Medulla oblongata (tissue), 1 donor: Measurements from ENCODE around the gene ADIPOR2.

Experiments used
- DNase-seq: peaks from one replicate; pipeline ENCODE4 v3.0.0-alpha.2; 2015; ENCODE audit errors: extremely low spot score

Gene ADIPOR2, protein sequence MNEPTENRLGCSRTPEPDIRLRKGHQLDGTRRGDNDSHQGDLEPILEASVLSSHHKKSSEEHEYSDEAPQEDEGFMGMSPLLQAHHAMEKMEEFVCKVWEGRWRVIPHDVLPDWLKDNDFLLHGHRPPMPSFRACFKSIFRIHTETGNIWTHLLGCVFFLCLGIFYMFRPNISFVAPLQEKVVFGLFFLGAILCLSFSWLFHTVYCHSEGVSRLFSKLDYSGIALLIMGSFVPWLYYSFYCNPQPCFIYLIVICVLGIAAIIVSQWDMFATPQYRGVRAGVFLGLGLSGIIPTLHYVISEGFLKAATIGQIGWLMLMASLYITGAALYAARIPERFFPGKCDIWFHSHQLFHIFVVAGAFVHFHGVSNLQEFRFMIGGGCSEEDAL

DNA sequence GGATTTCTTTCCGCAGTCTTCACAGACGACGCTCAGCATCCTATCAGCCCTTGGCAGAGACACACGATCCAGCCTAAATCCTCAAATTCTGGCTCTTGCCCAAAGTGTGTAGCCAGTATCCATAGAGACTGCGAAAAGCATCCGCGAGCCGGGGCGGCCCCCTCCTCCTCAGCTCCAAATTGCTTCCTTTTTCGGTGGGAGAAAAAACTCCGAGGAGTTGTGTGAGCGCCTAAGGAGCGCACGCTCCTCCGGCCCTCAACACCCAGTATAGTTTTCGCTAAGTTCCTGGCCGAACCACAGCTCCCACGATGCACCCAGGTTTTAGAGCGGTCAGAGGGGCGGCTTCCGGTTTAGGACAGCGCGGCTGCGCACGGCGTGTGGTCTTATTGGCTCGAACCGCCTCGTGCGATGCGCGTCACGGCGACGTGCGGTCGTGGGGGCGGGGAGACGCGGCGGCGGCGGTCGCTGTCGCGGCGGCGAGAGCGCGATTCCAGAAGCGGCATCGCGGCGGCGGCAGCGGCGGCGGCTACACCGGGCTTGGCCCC lies at the start of gene ADIPOR2:
ADIPOR2 (plus strand) TSS at position 493 of the 545 bp plus-strand sequence. CDS start 63,274 bp downstream, outside the sequence.
- peak; percentile 97 for DNase-seq

DNA sequence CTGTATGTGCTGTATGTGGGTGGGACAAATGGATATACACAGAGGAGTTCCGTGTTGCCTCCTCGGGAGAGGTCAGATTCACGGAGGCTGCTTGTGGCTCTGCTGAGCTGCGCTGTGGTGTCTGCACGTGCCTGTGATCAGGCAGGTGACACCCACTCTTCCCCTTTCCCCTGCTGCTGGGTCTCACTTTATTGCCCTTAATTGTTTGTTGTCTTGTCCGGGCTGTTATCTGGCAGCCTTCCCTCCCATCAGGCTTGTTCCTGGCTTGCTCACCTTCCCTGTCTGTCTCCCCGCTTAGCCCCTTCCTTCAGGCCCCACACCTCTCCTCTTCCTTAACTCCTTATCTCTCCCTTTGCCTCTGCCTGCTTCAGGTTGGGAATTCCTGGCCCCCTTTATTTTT lies 48.4 kb upstream of the ADIPOR2 start:
- DNase-seq: no peak

DNA sequence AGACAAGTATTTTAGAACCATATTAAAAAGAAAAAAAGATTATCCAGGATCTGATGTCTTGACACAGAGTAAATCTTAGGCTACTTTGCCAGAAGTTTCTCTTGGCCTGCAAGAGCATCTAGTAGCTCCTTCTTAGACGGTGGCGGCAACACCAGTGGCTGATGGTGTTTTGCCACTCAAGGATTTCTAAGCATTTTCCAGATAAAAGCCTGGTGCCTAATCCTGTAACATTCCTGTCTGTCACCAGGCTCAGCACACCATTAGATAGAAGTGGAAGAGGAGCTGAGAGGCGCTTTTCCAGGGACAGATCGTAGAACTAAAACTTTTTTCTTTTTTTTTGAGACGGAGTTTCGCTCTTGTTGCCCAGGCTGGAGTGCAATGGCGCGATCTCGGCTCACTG lies 47.8 kb upstream of the ADIPOR2 start:
- no peak for DNase-seq

DNA sequence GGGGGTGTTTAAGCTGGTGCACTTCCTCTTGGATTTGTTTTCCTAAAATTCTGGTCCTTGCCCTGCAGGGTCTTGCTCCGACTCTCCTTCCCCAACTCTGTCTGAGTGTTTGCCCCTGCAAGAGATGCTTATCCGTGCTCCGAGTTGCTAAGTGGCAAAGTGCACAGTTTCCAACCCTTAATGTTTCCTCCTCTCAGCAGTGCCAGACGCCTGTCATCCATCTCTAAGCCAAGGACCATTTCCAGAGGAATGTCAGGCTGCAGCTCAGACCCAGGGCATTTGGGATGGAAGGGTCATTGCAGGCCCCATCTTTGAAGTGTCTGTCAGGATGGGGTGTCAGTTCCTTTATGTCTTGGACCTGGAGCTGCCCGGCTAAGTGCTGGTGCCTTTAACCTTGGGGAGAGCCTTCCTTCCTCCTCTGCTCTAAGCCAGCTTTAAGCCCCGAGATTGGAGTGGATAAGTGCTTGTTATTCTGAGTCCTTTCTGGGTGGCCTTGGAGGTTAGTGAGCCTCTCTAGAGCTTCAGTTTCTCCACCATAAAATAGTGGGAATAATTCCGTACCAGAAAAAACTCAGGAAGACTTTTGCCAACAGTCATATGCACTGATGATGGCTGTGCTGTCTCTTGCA lies 46.9 kb upstream of the ADIPOR2 start:
- DNase-seq: no peak

DNA sequence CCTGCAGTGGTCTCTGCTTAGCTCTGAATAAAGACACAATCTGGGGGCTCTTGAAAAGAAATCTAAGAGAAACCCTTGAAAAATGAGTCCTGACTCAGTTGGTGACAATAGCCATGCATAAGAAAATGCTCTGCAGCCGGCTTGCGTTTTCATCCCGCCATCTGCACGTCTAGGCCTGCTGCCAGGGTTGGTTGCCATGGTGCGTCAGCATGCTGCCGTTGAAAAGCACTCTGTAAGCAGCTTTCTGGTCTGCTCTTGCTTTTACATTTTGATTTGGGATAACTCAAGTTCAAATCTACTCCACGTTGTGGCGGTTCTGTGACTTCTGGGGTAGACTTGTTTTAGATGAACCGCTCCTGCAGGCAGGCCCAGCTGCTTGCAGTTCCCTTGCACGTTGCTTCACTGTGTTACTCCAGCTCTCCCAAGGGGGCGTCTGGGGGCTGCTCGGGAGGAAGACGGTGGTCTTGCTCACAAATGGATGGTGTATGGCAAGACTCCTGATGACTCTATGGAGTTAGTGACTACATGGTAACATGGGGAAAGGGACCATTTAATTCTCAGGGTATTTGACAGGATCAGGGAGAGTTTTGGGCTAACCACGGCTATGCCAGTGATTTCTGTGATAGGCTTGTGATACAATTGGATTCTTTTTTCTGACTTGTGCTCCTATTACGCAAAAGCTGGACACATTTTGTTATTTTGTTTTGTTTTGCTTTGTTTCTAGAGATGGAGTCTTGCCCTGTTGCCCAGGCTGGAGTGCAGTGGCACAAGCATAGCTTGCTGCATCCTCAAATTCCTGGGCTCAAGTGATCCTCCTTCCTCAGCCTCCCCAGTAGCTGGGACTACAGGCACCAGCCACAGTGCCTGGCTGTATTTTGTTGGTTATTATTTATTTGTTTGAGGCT lies 46.1 kb upstream of the ADIPOR2 start:
- peak; percentile 94 for DNase-seq

DNA sequence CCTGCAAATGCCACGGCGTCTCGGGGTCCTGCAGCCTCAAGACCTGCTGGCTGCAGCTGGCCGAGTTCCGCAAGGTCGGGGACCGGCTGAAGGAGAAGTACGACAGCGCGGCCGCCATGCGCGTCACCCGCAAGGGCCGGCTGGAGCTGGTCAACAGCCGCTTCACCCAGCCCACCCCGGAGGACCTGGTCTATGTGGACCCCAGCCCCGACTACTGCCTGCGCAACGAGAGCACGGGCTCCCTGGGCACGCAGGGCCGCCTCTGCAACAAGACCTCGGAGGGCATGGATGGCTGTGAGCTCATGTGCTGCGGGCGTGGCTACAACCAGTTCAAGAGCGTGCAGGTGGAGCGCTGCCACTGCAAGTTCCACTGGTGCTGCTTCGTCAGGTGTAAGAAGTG lies 45.1 kb upstream of the ADIPOR2 start:
- DNase-seq: no peak

DNA sequence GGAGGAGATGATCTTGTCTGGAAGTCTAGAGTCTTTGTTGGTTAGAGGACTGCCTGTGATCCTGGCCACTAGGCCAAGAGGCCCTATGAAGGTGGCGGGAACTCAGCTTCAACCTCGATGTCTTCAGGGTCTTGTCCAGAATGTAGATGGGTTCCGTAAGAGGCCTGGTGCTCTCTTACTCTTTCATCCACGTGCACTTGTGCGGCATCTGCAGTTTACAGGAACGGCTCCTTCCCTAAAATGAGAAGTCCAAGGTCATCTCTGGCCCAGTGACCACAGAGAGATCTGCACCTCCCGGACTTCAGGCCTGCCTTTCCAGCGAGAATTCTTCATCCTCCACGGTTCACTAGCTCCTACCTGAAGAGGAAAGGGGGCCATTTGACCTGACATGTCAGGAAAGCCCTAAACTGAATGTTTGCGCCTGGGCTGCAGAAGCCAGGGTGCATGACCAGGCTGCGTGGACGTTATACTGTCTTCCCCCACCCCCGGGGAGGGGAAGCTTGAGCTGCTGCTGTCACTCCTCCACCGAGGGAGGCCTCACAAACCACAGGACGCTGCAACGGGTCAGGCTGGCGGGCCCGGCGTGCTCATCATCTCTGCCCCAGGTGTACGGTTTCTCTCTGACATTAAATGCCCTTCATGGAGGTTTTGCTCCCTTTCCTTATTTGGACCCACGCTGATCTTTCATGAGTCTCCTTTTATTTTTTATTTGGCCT lies 44.1 kb upstream of the ADIPOR2 start:
- DNase-seq: no peak

DNA sequence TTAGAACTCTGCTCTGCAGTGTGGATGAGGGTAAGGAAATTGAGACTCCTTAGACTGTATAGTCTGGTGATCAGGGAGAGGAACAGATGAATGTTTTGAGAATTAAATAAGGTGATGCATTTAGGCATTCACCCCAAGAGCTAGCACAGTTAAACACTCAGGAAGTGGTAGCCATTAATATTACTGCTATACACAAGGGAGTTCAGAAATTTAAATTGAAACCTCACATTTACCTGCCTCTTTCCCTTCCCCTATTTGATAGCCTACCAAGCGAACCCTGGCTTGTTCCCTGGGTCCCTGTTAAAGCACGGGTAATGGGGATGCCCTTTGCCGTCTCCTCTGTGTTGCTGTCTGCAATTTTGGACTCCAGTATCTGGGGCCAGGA lies 43.6 kb upstream of the ADIPOR2 start:
- DNase-seq: no peak

DNA sequence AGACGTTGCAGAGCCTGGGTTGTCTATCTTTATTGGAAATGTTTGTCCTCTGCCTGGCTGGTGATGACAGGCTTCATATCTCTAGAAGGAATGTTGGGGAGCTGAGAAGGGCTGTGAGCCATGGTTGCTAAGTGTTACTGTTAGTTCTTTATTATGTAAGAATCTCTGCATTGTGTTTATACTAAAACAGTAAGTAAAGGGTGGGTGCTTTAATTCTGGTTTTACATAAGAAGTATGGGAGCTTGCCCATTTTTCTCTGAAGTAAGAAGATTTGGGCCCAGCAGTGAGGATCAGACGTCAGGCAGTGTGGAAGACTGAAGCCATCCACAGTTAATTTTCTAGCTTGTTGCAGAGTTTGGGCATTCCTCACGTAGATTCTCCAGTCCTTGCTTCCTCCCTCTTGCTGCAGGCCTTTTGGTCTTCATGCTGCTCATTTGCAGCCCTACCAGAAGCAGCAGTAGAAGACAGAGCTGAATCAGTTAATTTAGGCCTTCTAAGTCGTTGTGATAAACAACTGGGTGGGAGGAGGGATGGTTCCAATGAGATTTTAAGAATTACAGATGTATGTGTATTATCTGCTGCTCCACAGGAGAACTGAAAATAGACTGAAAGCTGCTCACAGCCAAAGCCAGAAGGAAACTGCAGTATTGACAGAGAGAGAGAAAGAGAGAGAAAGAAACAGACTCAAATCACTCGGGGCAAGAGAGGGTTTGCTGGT lies 40.5 kb upstream of the ADIPOR2 start:
- no peak for DNase-seq

DNA sequence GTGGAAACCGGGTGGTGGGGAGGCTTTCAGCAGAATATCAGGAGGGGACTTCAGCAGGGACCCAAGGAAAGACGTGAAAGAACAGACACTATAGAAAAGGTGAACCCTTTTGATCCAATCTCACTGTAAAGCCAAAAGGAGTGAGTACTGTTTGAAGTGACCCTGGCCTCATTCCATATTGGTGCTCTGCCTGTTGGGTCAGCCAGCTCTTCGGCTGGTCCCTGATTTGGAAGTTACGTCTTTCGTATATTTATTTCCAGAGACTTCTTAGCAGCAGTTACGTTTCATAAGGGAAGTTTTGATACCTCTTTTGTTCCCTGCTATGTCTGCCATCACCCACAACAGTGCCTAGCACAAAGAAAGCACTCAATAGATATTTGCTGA lies 39.9 kb upstream of the ADIPOR2 start:
- DNase-seq: no peak

DNA sequence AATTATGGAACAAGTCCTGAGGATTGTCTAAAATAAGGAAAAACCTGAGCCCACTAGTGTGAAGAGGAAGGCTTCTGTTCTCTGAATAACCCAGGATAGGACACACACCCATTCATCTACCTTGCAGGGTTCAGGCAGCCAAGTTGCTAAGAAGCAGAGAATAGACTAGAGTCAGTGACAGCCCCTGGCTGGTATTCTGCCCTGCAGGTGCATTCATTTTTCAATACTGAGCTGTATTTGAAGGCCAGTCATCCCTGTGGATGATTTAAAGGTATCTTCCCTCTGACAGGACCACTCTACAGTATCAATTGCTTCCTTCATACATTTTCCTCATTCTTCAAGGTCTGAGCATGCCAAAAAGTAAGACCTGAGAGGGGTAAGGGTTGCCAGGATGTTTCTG lies 38.9 kb upstream of the ADIPOR2 start:
- no peak for DNase-seq

DNA sequence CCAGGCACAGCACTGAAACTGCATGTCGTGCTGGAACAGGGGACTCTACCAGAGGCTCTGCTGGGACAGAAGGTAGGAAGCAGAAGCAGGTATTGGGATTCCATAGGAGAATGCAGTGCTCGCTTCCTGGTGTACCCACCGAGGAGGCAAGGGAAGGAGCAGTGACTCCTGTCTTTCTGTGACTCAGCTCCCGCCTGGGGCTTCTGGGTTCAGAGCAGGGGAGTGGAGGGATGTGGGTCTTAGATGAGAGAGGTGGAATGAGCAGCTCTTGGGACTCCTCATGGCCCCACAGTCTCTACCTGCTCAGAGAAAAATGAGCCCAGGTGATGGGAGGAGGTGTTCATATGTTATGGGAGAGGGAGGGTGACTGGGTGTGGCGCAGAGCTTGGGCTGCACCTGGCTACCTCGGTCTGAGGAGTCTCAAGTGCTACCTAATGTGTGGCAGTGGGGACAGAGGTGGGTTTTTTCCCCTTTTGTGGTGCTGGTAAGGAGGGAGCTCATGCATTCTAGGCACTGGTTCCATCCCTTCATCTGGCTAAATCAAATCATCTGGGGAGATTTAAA lies 35.6 kb upstream of the ADIPOR2 start:
- no peak for DNase-seq

DNA sequence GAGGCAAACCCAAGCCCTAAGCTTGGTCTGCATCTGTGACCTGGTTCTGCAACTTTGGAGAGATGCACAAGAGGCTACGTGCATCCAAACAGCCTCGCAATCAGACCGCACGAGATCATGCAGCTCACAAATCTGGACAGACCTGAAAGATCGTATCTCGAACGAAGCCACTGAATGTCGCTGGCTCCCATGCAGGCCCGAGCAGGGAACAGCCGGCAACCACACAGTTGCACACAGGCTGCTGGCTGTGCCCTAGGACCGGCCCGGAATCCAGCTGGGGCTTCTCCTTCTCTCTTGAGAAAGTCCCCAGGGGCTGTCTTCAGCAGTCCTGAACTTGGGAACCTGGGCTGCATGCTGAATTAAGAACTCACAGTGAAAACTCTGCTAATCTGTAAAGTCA lies 34.0 kb upstream of the ADIPOR2 start:
- no peak for DNase-seq

DNA sequence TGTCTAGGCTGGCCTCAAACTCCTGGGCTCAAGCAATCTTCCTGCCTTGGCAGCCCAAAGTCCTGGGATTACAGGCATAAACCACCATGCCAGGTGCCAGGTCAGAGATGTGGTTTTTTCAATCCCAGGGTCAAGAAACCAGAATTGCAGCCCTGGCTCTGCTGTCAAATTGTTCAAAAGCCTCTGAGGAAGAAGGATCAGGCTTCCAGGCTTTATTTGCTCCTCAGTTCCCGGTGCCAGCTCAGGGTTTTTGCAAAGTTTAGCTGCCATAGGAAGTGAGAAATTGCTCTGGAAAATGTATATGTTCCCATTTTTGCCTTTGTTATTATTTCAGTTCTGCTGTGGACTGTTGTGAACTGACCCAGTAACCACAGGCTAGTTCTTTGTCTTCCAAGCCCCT lies 33.2 kb upstream of the ADIPOR2 start:
- DNase-seq: no peak

DNA sequence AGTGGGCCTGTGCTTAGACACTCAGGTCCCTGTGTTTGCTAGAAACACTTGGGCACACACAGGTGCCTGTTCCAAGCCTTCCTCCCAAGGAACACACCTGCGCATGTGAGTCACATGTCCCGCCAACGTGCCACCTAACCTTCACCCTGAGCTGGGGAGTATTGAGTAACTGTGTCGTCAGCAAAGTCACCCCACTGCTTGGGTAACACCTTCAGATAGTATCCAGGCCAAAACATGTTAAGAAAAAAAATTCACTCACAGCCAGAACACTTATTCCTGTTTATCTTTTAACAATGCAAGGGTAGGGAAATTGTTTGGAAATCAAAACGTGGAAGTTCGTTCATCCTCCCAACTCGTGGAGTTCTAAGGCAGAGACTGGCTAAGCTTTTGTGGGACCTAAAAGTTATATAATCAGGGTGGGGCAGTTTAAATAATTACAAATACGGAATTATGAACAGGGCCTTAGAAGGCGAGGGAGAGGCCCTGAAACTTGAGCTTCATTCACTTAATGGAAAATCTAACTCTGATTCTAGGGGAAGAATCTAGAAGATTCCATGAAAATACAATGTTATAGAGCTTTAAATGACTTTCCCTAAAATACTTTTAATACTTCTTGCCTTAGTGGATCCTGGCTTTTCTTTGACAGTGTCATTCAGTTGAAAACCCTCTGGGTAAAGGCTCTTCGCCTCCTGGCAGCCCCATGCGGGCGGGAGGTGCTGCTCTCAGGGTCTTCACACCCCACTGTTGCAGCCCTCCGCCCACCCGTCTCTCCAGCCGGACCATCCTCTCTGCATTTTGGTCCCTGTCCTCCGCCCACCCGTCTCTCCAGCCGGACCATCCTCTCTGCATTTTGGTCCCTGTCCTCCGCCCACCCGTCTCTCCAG lies 30.3 kb upstream of the ADIPOR2 start:
- peak; percentile 68 for DNase-seq

DNA sequence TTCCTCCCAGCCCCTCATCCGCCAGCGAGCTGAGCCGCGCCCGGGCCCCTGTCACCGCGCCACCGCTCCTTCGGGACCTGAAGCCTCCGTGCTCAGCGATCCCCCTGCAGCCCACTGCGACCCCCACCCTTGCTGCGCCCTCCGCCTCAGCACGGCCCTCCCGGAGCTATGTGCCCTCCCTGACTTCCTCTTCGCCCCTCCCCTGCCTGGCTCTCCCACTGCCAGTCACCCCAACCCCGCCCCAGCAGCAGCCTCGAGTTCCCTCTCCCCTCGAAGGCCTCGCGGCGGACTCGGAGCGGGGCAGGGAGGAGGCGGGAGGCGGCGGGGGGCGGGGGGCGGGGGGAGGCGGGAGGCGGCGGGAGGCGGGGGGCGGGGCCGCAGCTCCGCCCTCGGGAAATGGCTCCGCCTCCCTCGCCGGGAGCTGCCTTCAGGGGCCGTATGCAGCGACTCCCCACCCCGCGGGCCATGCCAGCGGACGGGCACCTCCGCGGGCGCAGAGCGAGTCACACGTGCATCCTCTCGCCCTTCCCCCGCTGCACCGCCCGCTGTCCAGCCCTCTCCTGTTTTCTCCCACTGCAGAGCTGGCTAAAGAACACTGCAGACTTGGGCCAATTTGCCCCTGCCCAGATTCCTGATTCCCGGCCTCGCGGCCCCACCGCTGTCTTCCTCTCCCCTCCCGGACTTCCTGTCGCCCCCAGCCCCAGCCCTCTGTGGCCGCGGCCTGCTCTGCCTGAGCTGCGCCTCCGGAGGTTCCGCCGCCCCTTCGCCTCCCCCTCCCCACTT lies 29.1 kb upstream of the ADIPOR2 start:
- DNase-seq: peak; percentile 95

DNA sequence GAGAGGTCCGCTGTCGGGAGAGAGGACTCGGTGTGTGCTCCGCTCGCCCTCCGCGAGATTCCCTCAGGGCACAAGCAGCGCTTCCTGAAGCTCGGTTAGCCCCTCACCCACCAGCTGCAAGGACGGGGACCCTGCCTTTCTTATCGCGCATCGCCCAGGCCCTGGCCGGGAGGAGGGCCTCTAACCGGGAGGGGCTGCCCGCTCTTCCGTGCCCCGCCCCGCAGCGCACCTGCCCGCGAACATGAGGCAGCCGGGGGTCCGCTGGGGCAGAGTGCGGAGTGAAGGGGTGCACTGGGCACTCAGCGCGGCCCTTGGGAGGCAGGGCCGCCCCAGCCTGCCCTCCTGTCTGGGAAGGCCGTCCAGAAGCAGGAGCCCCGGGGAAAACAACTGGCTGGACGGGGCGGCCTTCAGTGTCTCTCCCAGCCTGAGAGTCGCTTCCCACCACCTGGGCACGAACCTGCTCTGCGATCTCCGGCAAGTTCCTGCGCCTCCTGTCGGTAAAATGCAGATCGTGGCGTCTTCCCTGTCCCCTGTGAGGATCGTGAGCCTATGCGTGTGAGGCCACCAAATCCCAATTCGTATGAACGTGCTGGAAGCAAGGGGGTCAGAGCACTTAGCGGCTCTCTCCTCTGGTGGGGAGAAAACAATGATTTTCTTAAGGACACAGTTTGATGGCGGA lies 28.0 kb upstream of the ADIPOR2 start:
- DNase-seq: no peak
